Measurements from ENCODE around the gene OR4E1. TPM values are rescaled to one million over a fixed set of nuclear protein-coding genes. Genes with fewer than 3 reads are reported as not detected.
"Not testable (repeated sequence)": the region's sequence is repeated elsewhere in the genome, so short reads cannot be mapped to it uniquely, and the experiment has no call there.

Gene OR4E1
- total and polyA plus RNA-seq, 4 donors = not detected

- H3K27me3 ChIP-seq (ENCODE audit: control insufficient read depth in 1 of 2, insufficient read depth in 2 of 2, low read length in 1 of 2) = no peaks in the 10 kb centered on the region
- no peaks in the 10 kb centered on the region for H3K4me1 ChIP-seq (ENCODE audit: control insufficient read depth in 1 of 2, insufficient read depth in 2 of 2, low read length in 2 of 2)
- H3K9me3 ChIP-seq (ENCODE audit: control insufficient read depth, low read length) = no peaks in the 10 kb centered on the region
- DNase-seq (no peak), ATAC-seq (ENCODE audit: low FRiP score) (no peak)
- intact Hi-C loops (cut with DNase I) = no loop called here
- no peaks in the 10 kb centered on the region for H3K36me3 ChIP-seq (ENCODE audit: control insufficient read depth in 1 of 2, insufficient read depth in 2 of 2, low read length in 1 of 2)
- H3K27ac ChIP-seq (ENCODE audit: low read depth in 1 of 2, low read length in 2 of 2) = no peak overlapping the region
- 53 to 54% methylated on average over 2 of the region's 2 CpGs for WGBS, 2 donors
- H3K4me3 ChIP-seq (ENCODE audit: low read length in 2 of 2) = no peak overlapping the region
Observed at GRCh38 chr14:21702316-21702715, 28.7 kb upstream of the OR4E1 start.

- no peaks in the 10 kb centered on the region for H3K9me3 ChIP-seq (ENCODE audit: control insufficient read depth, low read length)
- DNase-seq = no peak
- intact Hi-C loops (cut with DNase I) = no loop called here
- no peak overlapping the region for H3K4me3 ChIP-seq (ENCODE audit: low read length in 2 of 2)
- H3K27ac ChIP-seq (ENCODE audit: low read depth in 1 of 2, low read length in 2 of 2) = no peak overlapping the region
- ATAC-seq (ENCODE audit: low FRiP score) = no peak
- WGBS, 2 donors = 79 to 81% methylated on average over 2 of the region's 2 CpGs
- no peaks in the 10 kb centered on the region for H3K27me3 ChIP-seq (ENCODE audit: control insufficient read depth in 1 of 2, insufficient read depth in 2 of 2, low read length in 1 of 2)
- H3K4me1 ChIP-seq (ENCODE audit: control insufficient read depth in 1 of 2, insufficient read depth in 2 of 2, low read length in 2 of 2) = no peaks in the 10 kb centered on the region
- H3K36me3 ChIP-seq (ENCODE audit: control insufficient read depth in 1 of 2, insufficient read depth in 2 of 2, low read length in 1 of 2) = no peaks in the 10 kb centered on the region
Observed at GRCh38 chr14:21699551-21699950, 25.9 kb upstream of the OR4E1 start.

- DNase-seq; H3K27ac ChIP-seq (ENCODE audit: low read depth in 1 of 2, low read length in 2 of 2); intact Hi-C loops (cut with DNase I); ATAC-seq (ENCODE audit: low FRiP score); H3K27me3 ChIP-seq (ENCODE audit: control insufficient read depth in 1 of 2, insufficient read depth in 2 of 2, low read length in 1 of 2); H3K36me3 ChIP-seq (ENCODE audit: control insufficient read depth in 1 of 2, insufficient read depth in 2 of 2, low read length in 1 of 2); H3K4me1 ChIP-seq (ENCODE audit: control insufficient read depth in 1 of 2, insufficient read depth in 2 of 2, low read length in 2 of 2); H3K9me3 ChIP-seq (ENCODE audit: control insufficient read depth, low read length); H3K4me3 ChIP-seq (ENCODE audit: low read length in 2 of 2): not testable (repeated sequence)
- 35 to 39% methylated on average over 2 of the region's 3 CpGs for WGBS, 2 donors
Observed at GRCh38 chr14:21698538-21698937, 24.9 kb upstream of the OR4E1 start.

GRCh38 chr14:21697662-21698061 is 24.0 kb upstream of the OR4E1 start:
- H3K4me1 ChIP-seq (ENCODE audit: control insufficient read depth in 1 of 2, insufficient read depth in 2 of 2, low read length in 2 of 2); H3K27ac ChIP-seq (ENCODE audit: low read depth in 1 of 2, low read length in 2 of 2); H3K36me3 ChIP-seq (ENCODE audit: control insufficient read depth in 1 of 2, insufficient read depth in 2 of 2, low read length in 1 of 2); DNase-seq; H3K4me3 ChIP-seq (ENCODE audit: low read length in 2 of 2); H3K27me3 ChIP-seq (ENCODE audit: control insufficient read depth in 1 of 2, insufficient read depth in 2 of 2, low read length in 1 of 2); ATAC-seq (ENCODE audit: low FRiP score); intact Hi-C loops (cut with DNase I); H3K9me3 ChIP-seq (ENCODE audit: control insufficient read depth, low read length): not testable (repeated sequence)
- WGBS, 2 donors = 91 to 97% methylated on average over 33 of the region's 33 CpGs

- no peak for DNase-seq
- H3K4me1 ChIP-seq (ENCODE audit: control insufficient read depth in 1 of 2, insufficient read depth in 2 of 2, low read length in 2 of 2) = no peaks in the 10 kb centered on the region
- intact Hi-C loops (cut with DNase I) = no loop called here
- ATAC-seq (ENCODE audit: low FRiP score) = no peak
- H3K4me3 ChIP-seq (ENCODE audit: low read length in 2 of 2) = no peak overlapping the region
- H3K27me3 ChIP-seq (ENCODE audit: control insufficient read depth in 1 of 2, insufficient read depth in 2 of 2, low read length in 1 of 2) = peaks cover 0 to 2% of the 10 kb centered on the region in 2 donors
- H3K27ac ChIP-seq (ENCODE audit: low read depth in 1 of 2, low read length in 2 of 2) = no peak overlapping the region
- no peaks in the 10 kb centered on the region for H3K9me3 ChIP-seq (ENCODE audit: control insufficient read depth, low read length)
- H3K36me3 ChIP-seq (ENCODE audit: control insufficient read depth in 1 of 2, insufficient read depth in 2 of 2, low read length in 1 of 2) = no peaks in the 10 kb centered on the region
Observed at GRCh38 chr14:21694425-21694824, 20.8 kb upstream of the OR4E1 start.

- no peak overlapping the region for H3K27ac ChIP-seq (ENCODE audit: low read depth in 1 of 2, low read length in 2 of 2)
- no peaks in the 10 kb centered on the region for H3K4me1 ChIP-seq (ENCODE audit: control insufficient read depth in 1 of 2, insufficient read depth in 2 of 2, low read length in 2 of 2)
- peaks cover 0 to 2% of the 10 kb centered on the region in 2 donors for H3K27me3 ChIP-seq (ENCODE audit: control insufficient read depth in 1 of 2, insufficient read depth in 2 of 2, low read length in 1 of 2)
- DNase-seq (no peak), ATAC-seq (ENCODE audit: low FRiP score) (no peak)
- no peaks in the 10 kb centered on the region for H3K9me3 ChIP-seq (ENCODE audit: control insufficient read depth, low read length)
- H3K4me3 ChIP-seq (ENCODE audit: low read length in 2 of 2) = no peak overlapping the region
- intact Hi-C loops (cut with DNase I) = no loop called here
- no peaks in the 10 kb centered on the region for H3K36me3 ChIP-seq (ENCODE audit: control insufficient read depth in 1 of 2, insufficient read depth in 2 of 2, low read length in 1 of 2)
- 85 to 87% methylated on average over 2 of the region's 2 CpGs for WGBS, 2 donors
Observed at GRCh38 chr14:21686468-21686867, 12.8 kb upstream of the OR4E1 start.

- no peak overlapping the region for H3K27ac ChIP-seq (ENCODE audit: low read depth in 1 of 2, low read length in 2 of 2)
- H3K4me3 ChIP-seq (ENCODE audit: low read length in 2 of 2) = no peak overlapping the region
- H3K4me1 ChIP-seq (ENCODE audit: control insufficient read depth in 1 of 2, insufficient read depth in 2 of 2, low read length in 2 of 2) = no peaks in the 10 kb centered on the region
- intact Hi-C loops (cut with DNase I) = no loop called here
- WGBS, 2 donors = 76 to 83% methylated on average over 2 of the region's 2 CpGs
- H3K9me3 ChIP-seq (ENCODE audit: control insufficient read depth, low read length) = no peaks in the 10 kb centered on the region
- ATAC-seq (ENCODE audit: low FRiP score) = no peak
- H3K36me3 ChIP-seq (ENCODE audit: control insufficient read depth in 1 of 2, insufficient read depth in 2 of 2, low read length in 1 of 2) = no peaks in the 10 kb centered on the region
- no peak for DNase-seq
- no peaks in the 10 kb centered on the region for H3K27me3 ChIP-seq (ENCODE audit: control insufficient read depth in 1 of 2, insufficient read depth in 2 of 2, low read length in 1 of 2)
Observed at GRCh38 chr14:21680072-21680471, 6.5 kb upstream of the OR4E1 start.

- Histone ChIP-seq H3K36me3 (ENCODE audit: control insufficient read depth in 1 of 2, insufficient read depth in 2 of 2, low read length in 1 of 2) (no peaks in the 10 kb centered on the region), H3K4me1 (ENCODE audit: control insufficient read depth in 1 of 2, insufficient read depth in 2 of 2, low read length in 2 of 2) (no peaks in the 10 kb centered on the region), H3K27ac (ENCODE audit: low read depth in 1 of 2, low read length in 2 of 2) (no peak overlapping the region), H3K9me3 (ENCODE audit: control insufficient read depth, low read length) (no peaks in the 10 kb centered on the region), H3K4me3 (ENCODE audit: low read length in 2 of 2) (no peak overlapping the region), H3K27me3 (ENCODE audit: control insufficient read depth in 1 of 2, insufficient read depth in 2 of 2, low read length in 1 of 2) (no peaks in the 10 kb centered on the region)
- intact Hi-C loops (cut with DNase I) = no loop called here
- ATAC-seq (ENCODE audit: low FRiP score) = no peak
- WGBS, 2 donors = 75 to 77% methylated on average over 4 of the region's 4 CpGs
- DNase-seq = no peak
Observed at GRCh38 chr14:21675566-21675965, 1.9 kb upstream of the OR4E1 start.

- ATAC-seq (ENCODE audit: low FRiP score) = no peak
- Histone ChIP-seq H3K27me3 (ENCODE audit: control insufficient read depth in 1 of 2, insufficient read depth in 2 of 2, low read length in 1 of 2) (no peaks in the 10 kb centered on the region), H3K9me3 (ENCODE audit: control insufficient read depth, low read length) (no peaks in the 10 kb centered on the region), H3K36me3 (ENCODE audit: control insufficient read depth in 1 of 2, insufficient read depth in 2 of 2, low read length in 1 of 2) (no peaks in the 10 kb centered on the region), H3K4me3 (ENCODE audit: low read length in 2 of 2) (no peak overlapping the region), H3K4me1 (ENCODE audit: control insufficient read depth in 1 of 2, insufficient read depth in 2 of 2, low read length in 2 of 2) (no peaks in the 10 kb centered on the region), H3K27ac (ENCODE audit: low read depth in 1 of 2, low read length in 2 of 2) (no peak overlapping the region)
- 87 to 88% methylated on average over 1 of the region's 1 CpG for WGBS, 2 donors
- no peak for DNase-seq
- intact Hi-C loops (cut with DNase I) = no loop called here
Observed at GRCh38 chr14:21672116-21672515, 1.5 kb downstream of the OR4E1 start.
